H9 (cell line): ENCODE measurements around the gene YKT6. TPM values are rescaled to one million over a fixed set of nuclear protein-coding genes. Genes with fewer than 3 reads are reported as not detected.

ENCODE experiments used
- DNase-seq: peaks from one replicate; pipeline ENCODE4 v3.0.0-alpha.2; 2017
- H2AFZ ChIP-seq: one replicate; pipeline ENCODE4 v1.6.1; 2013; ENCODE audit warnings: mild to moderate bottlenecking, low read length, control low read depth, moderate library complexity
- H2AK5ac ChIP-seq: 2 replicates; pipeline ENCODE4 v1.6.1; 2013; ENCODE audit warnings: low read length, control low read depth, mixed read lengths; ENCODE audit not compliant: insufficient read length
- H2BK120ac ChIP-seq: one replicate; pipeline ENCODE4 v1.6.1; 2013; ENCODE audit warnings: low read depth, mild to moderate bottlenecking, low read length, control low read depth, inconsistent platforms; ENCODE audit not compliant: poor library complexity, severe bottlenecking
- H2BK12ac ChIP-seq: 2 replicates; pipeline ENCODE4 v1.6.1; 2013; ENCODE audit warnings: low read length, control low read depth, mixed read lengths, low read depth; ENCODE audit not compliant: insufficient read length
- H2BK15ac ChIP-seq: 2 replicates; pipeline ENCODE4 v1.6.1; 2013; ENCODE audit warnings: low read depth, low read length, control low read depth
- H2BK20ac ChIP-seq: one replicate; pipeline ENCODE4 v1.6.1; 2013; ENCODE audit warnings: low read depth, mild to moderate bottlenecking, low read length, control low read depth, inconsistent platforms; ENCODE audit not compliant: poor library complexity, severe bottlenecking
- H2BK5ac ChIP-seq: 2 replicates; pipeline ENCODE4 v1.6.1; 2013; ENCODE audit warnings: low read length, control low read depth, mixed read lengths; ENCODE audit not compliant: insufficient read length
- H3K14ac ChIP-seq: 2 replicates; pipeline ENCODE4 v1.6.1; 2013; ENCODE audit warnings: low read length, control low read depth; ENCODE audit not compliant: insufficient read depth
- H3K18ac ChIP-seq: 2 replicates; pipeline ENCODE4 v1.6.1; 2013; ENCODE audit warnings: low read depth, mild to moderate bottlenecking, mixed read lengths, low read length, control low read depth; ENCODE audit not compliant: insufficient read length
- H3K23ac ChIP-seq: 2 replicates; pipeline ENCODE4 v1.6.1; 2013; ENCODE audit warnings: low read length, control low read depth, mixed read lengths, low read depth; ENCODE audit not compliant: insufficient read length
- H3K23me2 ChIP-seq: 2 replicates; pipeline ENCODE4 v1.6.1; 2013; ENCODE audit warnings: low read depth, mild to moderate bottlenecking, mixed read lengths, low read length, control low read depth; ENCODE audit not compliant: insufficient read length, poor library complexity, severe bottlenecking
- H3K27ac ChIP-seq: 2 replicates; pipeline ENCODE4 v1.5.1; 2013; ENCODE audit warnings: low read length, control low read depth, mixed read lengths, low read depth; ENCODE audit not compliant: insufficient read length
- H3K27me3 ChIP-seq: 2 replicates; pipeline ENCODE4 v1.6.1; 2013; ENCODE audit warnings: low read length, control low read depth, inconsistent platforms; ENCODE audit not compliant: insufficient read depth
- H3K4ac ChIP-seq: 2 replicates; pipeline ENCODE4 v1.6.1; 2013; ENCODE audit warnings: low read depth, mild to moderate bottlenecking, control low read depth, inconsistent platforms, low read length, moderate library complexity
- H3K4me1 ChIP-seq: 2 replicates; pipeline ENCODE4 v1.6.1; 2013; ENCODE audit warnings: low read length, control low read depth, inconsistent platforms; ENCODE audit not compliant: insufficient read depth
- H3K4me2 ChIP-seq: 2 replicates; pipeline ENCODE4 v1.6.1; 2013; ENCODE audit warnings: low read length, control low read depth, mixed read lengths; ENCODE audit not compliant: insufficient read length, insufficient read depth
- H3K56ac ChIP-seq: 2 replicates; pipeline ENCODE4 v1.6.1; 2013; ENCODE audit warnings: low read depth, mild to moderate bottlenecking, mixed read lengths, low read length, control low read depth; ENCODE audit not compliant: insufficient read length
- H3K79me1 ChIP-seq: 2 replicates; pipeline ENCODE4 v1.6.1; 2013; ENCODE audit warnings: low read depth, mild to moderate bottlenecking, moderate library complexity, low read length, control low read depth, inconsistent platforms; ENCODE audit not compliant: insufficient read depth, poor library complexity, severe bottlenecking
- H3K79me2 ChIP-seq: 2 replicates; pipeline ENCODE4 v1.6.1; 2013; ENCODE audit warnings: low read length, control low read depth, inconsistent platforms; ENCODE audit not compliant: insufficient read depth
- H3K9ac ChIP-seq: 2 replicates; pipeline ENCODE4 v1.6.1; 2013; ENCODE audit warnings: low read length, control low read depth, mixed read lengths; ENCODE audit not compliant: insufficient read length; ENCODE audit errors: extremely low read depth
- H3K9me3 ChIP-seq: one replicate; pipeline ENCODE4 v1.6.1; 2013; ENCODE audit warnings: low read depth, low read length, inconsistent platforms; ENCODE audit not compliant: control insufficient read depth
- H3T11ph ChIP-seq: one replicate; pipeline ENCODE4 v1.6.1; 2013; ENCODE audit warnings: mild to moderate bottlenecking, low read length, control low read depth, inconsistent platforms
- H4K20me1 ChIP-seq: one replicate; pipeline ENCODE4 v1.6.1; 2013; ENCODE audit not compliant: control insufficient read depth, insufficient read length, insufficient read depth
- H4K5ac ChIP-seq: 2 replicates; pipeline ENCODE4 v1.6.1; 2013; ENCODE audit warnings: low read depth, mild to moderate bottlenecking, mixed read lengths, low read length, control low read depth; ENCODE audit not compliant: insufficient read length
- H4K8ac ChIP-seq: replicated peaks from 2 replicates; pipeline ENCODE4 v1.6.1; 2013; ENCODE audit warnings: low read length, control low read depth, mixed read lengths, low read depth; ENCODE audit not compliant: insufficient read length
- H4K91ac ChIP-seq: 2 replicates; pipeline ENCODE4 v1.6.1; 2013; ENCODE audit warnings: low read depth, mild to moderate bottlenecking, moderate library complexity, mixed read lengths, low read length, control low read depth; ENCODE audit not compliant: insufficient read length
- H3K27ac Mint-ChIP-seq, 3 experiments: 2 replicates in 2 of 3; 3 replicates in 1 of 3; pipeline ENCODE4 v1.8.0; 2020 to 2021; ENCODE audit warnings: mixed read lengths in 3 of 3, mild to moderate bottlenecking in 1 of 3, moderate library complexity in 1 of 3
- H3K27me3 Mint-ChIP-seq: 2 replicates; pipeline ENCODE4 v1.8.0; 2021; ENCODE audit warnings: low read depth, mild to moderate bottlenecking, moderate library complexity, mixed read lengths
- H3K36me3 Mint-ChIP-seq, 3 experiments: 2 replicates in 2 of 3; 3 replicates in 1 of 3; pipeline ENCODE4 v1.8.0; 2020 to 2021; ENCODE audit warnings: low read depth in 3 of 3, mixed read lengths in 3 of 3; ENCODE audit not compliant: insufficient read depth in 1 of 3
- H3K4me1 Mint-ChIP-seq, 2 experiments: 2 replicates each; pipeline ENCODE4 v1.8.0; 2020; ENCODE audit warnings: mixed read lengths in 2 of 2
- H3K4me3 Mint-ChIP-seq, 2 experiments: 2 replicates in 1 of 2; 3 replicates in 1 of 2; pipeline ENCODE4 v1.8.0; 2020 to 2021; ENCODE audit warnings: mild to moderate bottlenecking in 2 of 2, mixed read lengths in 2 of 2, moderate library complexity in 1 of 2
- H3K9me3 Mint-ChIP-seq, 2 experiments: 2 replicates in 1 of 2; 3 replicates in 1 of 2; pipeline ENCODE4 v1.8.0; 2020; ENCODE audit warnings: mild to moderate bottlenecking in 2 of 2, mixed read lengths in 2 of 2, moderate library complexity in 1 of 2
- CTCF ChIP-seq: fragments of 200-600 bp; sonication (generic); conservative IDR thresholded peaks from 3 replicates; pipeline ENCODE4 v1.8.0; 2021; ENCODE audit warnings: antibody characterized with exemption, mild to moderate bottlenecking
- WGBS: extraction: QIAGEN DNeasy Blood & Tissue Kit; methylation state at CpG from one replicate; pipeline ENCODE4 v1.1.7; 2013; ENCODE audit warnings: missing lambda C conversion rate, low lambda C conversion rate, mixed read lengths; ENCODE audit not compliant: insufficient read length; ENCODE audit errors: extremely low coverage; 5-methylcytosine and 5-hydroxymethylcytosine counted together
- total RNA-seq: library from RNA; stranded (reverse); gene quantifications from 2 replicates; pipeline ENCODE4 v1.2.1, GENCODE V29; 2021

YKT6 gene
- total RNA-seq, 1 experiment from 2014 or later = 104 TPM

GRCh38 chr7:44222074-44222473 is 21.3 kb downstream of the YKT6 start:
- H2BK12ac ChIP-seq = no peak overlapping the region
- H2AK5ac ChIP-seq = no peak overlapping the region
- no peak for DNase-seq
- no peak overlapping the region for H4K91ac ChIP-seq
- no peak overlapping the region for H3K4me2 ChIP-seq
- H3K27ac ChIP-seq = no peak overlapping the region
- H2AFZ ChIP-seq = no peak overlapping the region
- TF ChIP-seq CTCF = no peak
- Mint-ChIP-seq H3K27ac (peak overlapping the region in 1 of 3 experiments; percentile 62; a peak in 1 of 7 replicates), H3K36me3 (no peaks in the 10 kb centered on the region), H3K27me3 (no peaks in the 10 kb centered on the region; the same call in 1 of the 2 replicates), H3K9me3 (no peaks in the 10 kb centered on the region; a peak in 1 of 5 replicates), H3K4me3 (no peak overlapping the region), H3K4me1 (peaks cover 27 to 49% of the 10 kb centered on the region in 2 experiments)
- H2BK5ac ChIP-seq = no peak overlapping the region
- H3K56ac ChIP-seq = no peak overlapping the region
- no peak overlapping the region for H2BK20ac ChIP-seq
- H2BK15ac ChIP-seq = no peak overlapping the region
- no peaks in the 10 kb centered on the region; the same call in 1 of the 2 replicates for H3K4me1 ChIP-seq
- H3K79me1 ChIP-seq = no peaks in the 10 kb centered on the region
- no peaks in the 10 kb centered on the region for H3K23me2 ChIP-seq
- H3K9me3 ChIP-seq = no peaks in the 10 kb centered on the region
- no peak overlapping the region for H3K14ac ChIP-seq
- H3K23ac ChIP-seq = no peak overlapping the region
- H3K4ac ChIP-seq = no peak overlapping the region
- no peaks in the 10 kb centered on the region for H3K79me2 ChIP-seq
- H3K27me3 ChIP-seq = no peaks in the 10 kb centered on the region
- H4K5ac ChIP-seq = no peak overlapping the region
- no peak overlapping the region for H3K9ac ChIP-seq
- WGBS = no CpG with 5 or more reads among the region's 11 CpGs
- H4K20me1 ChIP-seq = no peaks in the 10 kb centered on the region
- no peak overlapping the region for H3T11ph ChIP-seq
- no peak overlapping the region for H4K8ac ChIP-seq
- H3K18ac ChIP-seq = no peak overlapping the region
- no peak overlapping the region for H2BK120ac ChIP-seq
